ENCODE data around the gene RUVBL1. TPM values are rescaled to one million over a fixed set of nuclear protein-coding genes. Genes with fewer than 3 reads are reported as not detected.

Gene RUVBL1
- total and polyA plus RNA-seq, 10 of the 15 experiments (the other 5 are each of a cell fraction or from before 2014, with no cell fraction given): 15.2 to 142 (median 84.2) TPM

DNA sequence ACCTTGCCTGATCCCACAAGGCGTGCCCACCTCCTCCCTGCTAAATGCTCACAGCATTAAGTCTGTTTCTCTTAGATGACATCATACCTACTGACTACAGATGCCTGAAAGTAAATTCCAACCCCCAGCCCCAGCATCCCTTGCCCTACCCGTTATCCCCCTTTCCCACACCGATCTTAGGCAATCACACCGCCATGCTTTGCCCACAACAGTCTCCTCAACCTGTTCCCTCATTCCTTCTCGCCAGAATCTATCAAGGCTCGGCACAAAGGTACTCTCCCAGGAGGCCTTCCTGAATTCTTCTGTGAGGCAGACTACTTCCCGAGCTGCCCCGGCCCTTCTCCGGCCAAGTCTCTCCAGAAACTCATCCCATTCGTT, 72.2 kb downstream of the RUVBL1 start:
- no peak for FAIRE-seq

More for the DNA sequence above, 72.2 kb downstream of the RUVBL1 start:
- ChIA-PET POLR2A (no interaction called here), CTCF (interaction anchor here (2.0 kb wide), 1 partner anchor 25 kb away, joined by 6 read pairs; no protein-coding TSS in a partner anchor), SMC1A (ENCODE audit: uncharacterized antibody, unreplicated experiment) (interaction anchor here (1.2 kb wide), 1 partner anchor 10 kb away, joined by 3 read pairs; no protein-coding TSS in a partner anchor), RAD21 (ENCODE audit: unreplicated experiment) (no interaction called here)
- 10% methylated on average over 10 of the region's 10 CpGs for WGBS (ENCODE audit: insufficient coverage, insufficient replicate concordance, low lambda C conversion rate, missing lambda C conversion rate)
- no peak for ATAC-seq
- H3K27me3 ChIP-seq (replicated peaks in 1 of 2; ENCODE audit: control insufficient read depth in 2 of 2, insufficient read depth in 2 of 2, low read length in 1 of 2): no peaks in the 10 kb centered on the region
- H3K4me2 ChIP-seq (ENCODE audit: control insufficient read depth, insufficient read depth): peak overlapping the region; percentile 82
- intact Hi-C loops (cut with micrococcal nuclease; ENCODE audit: unreplicated experiment) (loop anchor here (5.0 to 10.0 kb wide), 2 partner anchors 317 to 464 kb away; no protein-coding TSS in a partner anchor), in situ Hi-C loops (cut with MboI) (no loop called here)
- H4K20me1 ChIP-seq (ENCODE audit: control insufficient read depth, insufficient read depth): peaks cover 3% of the 10 kb centered on the region; the same call in 1 of the 2 replicates
- peak overlapping the region; percentile 76 for H3K27ac ChIP-seq (ENCODE audit: control insufficient read depth, insufficient read depth)
- H3K4me1 ChIP-seq (ENCODE audit: control insufficient read depth, insufficient read depth, low read length): peaks cover 15% of the 10 kb centered on the region; the same call in 1 of the 2 replicates
- no TSS peak for BruUV-seq (replicated peaks)
- TF ChIP-seq WRNIP1 (IDR thresholded peaks at IDR 0.05; ENCODE audit: borderline replicate concordance, low read depth, low read length): peak; percentile 12; the same call in 1 of the 2 replicates
- peak; percentile 68 for TF ChIP-seq ATF7 (IDR thresholded peaks at IDR 0.05; ENCODE audit: low read depth)
- no peak for TF ChIP-seq HDGF (IDR thresholded peaks at IDR 0.05)
- TF ChIP-seq SPI1 (IDR thresholded peaks at IDR 0.05; ENCODE audit: borderline replicate concordance, insufficient read depth, low read depth, low read length): no peak
- TF ChIP-seq SREBF2 (IDR thresholded peaks at IDR 0.05; ENCODE audit: low read length): no peak
- 0 out of 4 replicates have a peak, but pooled peaks of 1 of the 2 experiments have one; percentile 25 for TF ChIP-seq IKZF2 (IDR thresholded peaks at IDR 0.05)
- no peak for TF ChIP-seq ZBED1 (IDR thresholded peaks at IDR 0.05; ENCODE audit: borderline replicate concordance)
- TF ChIP-seq, protein P1, sequence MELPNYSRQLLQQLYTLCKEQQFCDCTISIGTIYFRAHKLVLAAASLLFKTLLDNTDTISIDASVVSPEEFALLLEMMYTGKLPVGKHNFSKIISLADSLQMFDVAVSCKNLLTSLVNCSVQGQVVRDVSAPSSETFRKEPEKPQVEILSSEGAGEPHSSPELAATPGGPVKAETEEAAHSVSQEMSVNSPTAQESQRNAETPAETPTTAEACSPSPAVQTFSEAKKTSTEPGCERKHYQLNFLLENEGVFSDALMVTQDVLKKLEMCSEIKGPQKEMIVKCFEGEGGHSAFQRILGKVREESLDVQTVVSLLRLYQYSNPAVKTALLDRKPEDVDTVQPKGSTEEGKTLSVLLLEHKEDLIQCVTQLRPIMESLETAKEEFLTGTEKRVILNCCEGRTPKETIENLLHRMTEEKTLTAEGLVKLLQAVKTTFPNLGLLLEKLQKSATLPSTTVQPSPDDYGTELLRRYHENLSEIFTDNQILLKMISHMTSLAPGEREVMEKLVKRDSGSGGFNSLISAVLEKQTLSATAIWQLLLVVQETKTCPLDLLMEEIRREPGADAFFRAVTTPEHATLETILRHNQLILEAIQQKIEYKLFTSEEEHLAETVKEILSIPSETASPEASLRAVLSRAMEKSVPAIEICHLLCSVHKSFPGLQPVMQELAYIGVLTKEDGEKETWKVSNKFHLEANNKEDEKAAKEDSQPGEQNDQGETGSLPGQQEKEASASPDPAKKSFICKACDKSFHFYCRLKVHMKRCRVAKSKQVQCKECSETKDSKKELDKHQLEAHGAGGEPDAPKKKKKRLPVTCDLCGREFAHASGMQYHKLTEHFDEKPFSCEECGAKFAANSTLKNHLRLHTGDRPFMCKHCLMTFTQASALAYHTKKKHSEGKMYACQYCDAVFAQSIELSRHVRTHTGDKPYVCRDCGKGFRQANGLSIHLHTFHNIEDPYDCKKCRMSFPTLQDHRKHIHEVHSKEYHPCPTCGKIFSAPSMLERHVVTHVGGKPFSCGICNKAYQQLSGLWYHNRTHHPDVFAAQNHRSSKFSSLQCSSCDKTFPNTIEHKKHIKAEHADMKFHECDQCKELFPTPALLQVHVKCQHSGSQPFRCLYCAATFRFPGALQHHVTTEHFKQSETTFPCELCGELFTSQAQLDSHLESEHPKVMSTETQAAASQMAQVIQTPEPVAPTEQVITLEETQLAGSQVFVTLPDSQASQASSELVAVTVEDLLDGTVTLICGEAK (IDR thresholded peaks at IDR 0.05; ENCODE audit: borderline replicate concordance): peak; percentile 45; the same call in 1 of the 2 replicates
- TF ChIP-seq YY1 (IDR thresholded peaks at IDR 0.05; ENCODE audit: low read depth, low read length): 0 out of 2 replicates have a peak, but pooled peaks have one; percentile 10
- TF ChIP-seq, protein P2, sequence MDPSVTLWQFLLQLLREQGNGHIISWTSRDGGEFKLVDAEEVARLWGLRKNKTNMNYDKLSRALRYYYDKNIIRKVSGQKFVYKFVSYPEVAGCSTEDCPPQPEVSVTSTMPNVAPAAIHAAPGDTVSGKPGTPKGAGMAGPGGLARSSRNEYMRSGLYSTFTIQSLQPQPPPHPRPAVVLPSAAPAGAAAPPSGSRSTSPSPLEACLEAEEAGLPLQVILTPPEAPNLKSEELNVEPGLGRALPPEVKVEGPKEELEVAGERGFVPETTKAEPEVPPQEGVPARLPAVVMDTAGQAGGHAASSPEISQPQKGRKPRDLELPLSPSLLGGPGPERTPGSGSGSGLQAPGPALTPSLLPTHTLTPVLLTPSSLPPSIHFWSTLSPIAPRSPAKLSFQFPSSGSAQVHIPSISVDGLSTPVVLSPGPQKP (IDR thresholded peaks at IDR 0.05; ENCODE audit: low read depth, low read length): 0 out of 2 replicates have a peak, but pooled peaks have one; percentile 4
- no peak for TF ChIP-seq TBL1XR1 (IDR thresholded peaks at IDR 0.05; ENCODE audit: low read depth, low read length)
- TF ChIP-seq MXI1 (IDR thresholded peaks at IDR 0.05; ENCODE audit: low read depth, low read length): no peak
- no peak for TF ChIP-seq KDM1A (IDR thresholded peaks at IDR 0.05; ENCODE audit: borderline replicate concordance)
- TF ChIP-seq, protein P3, sequence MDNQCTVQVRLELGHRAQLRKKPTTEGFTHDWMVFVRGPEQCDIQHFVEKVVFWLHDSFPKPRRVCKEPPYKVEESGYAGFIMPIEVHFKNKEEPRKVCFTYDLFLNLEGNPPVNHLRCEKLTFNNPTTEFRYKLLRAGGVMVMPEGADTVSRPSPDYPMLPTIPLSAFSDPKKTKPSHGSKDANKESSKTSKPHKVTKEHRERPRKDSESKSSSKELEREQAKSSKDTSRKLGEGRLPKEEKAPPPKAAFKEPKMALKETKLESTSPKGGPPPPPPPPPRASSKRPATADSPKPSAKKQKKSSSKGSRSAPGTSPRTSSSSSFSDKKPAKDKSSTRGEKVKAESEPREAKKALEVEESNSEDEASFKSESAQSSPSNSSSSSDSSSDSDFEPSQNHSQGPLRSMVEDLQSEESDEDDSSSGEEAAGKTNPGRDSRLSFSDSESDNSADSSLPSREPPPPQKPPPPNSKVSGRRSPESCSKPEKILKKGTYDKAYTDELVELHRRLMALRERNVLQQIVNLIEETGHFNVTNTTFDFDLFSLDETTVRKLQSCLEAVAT (IDR thresholded peaks at IDR 0.05): peak; percentile 99
- H3K4me3 ChIP-seq: peak overlapping the region; percentile 100
- peak overlapping the region; percentile 97 for H2AFZ ChIP-seq (ENCODE audit: control insufficient read depth, low read depth, low read length)
- peaks cover 53% of the 10 kb centered on the region for H3K79me2 ChIP-seq (ENCODE audit: control insufficient read depth, insufficient read depth, low read length)
- H3K36me3 ChIP-seq (ENCODE audit: control insufficient read depth in 2 of 2, insufficient read depth in 2 of 2, low read length in 1 of 2): peaks cover 0 to 20% of the 10 kb centered on the region in 2 experiments; a peak in 2 of 4 replicates
- peak overlapping the region; percentile 92 for H3K9ac ChIP-seq (ENCODE audit: control insufficient read depth, insufficient read depth, low read length)
- no peaks in the 10 kb centered on the region for H3K9me3 ChIP-seq (replicated peaks; ENCODE audit: control insufficient read depth, insufficient read depth, low read length)
- DNase-seq (ENCODE audit: low read depth, low spot score): no peak
